HCT116 (cell line): Measurements from ENCODE around the gene HDAC10.

Source experiments
- EZH2phosphoT487 ChIP-seq: fragments of 200-600 bp; IDR thresholded peaks from 2 replicates; pipeline ENCODE4 v1.6.1; 2018; ENCODE audit warnings: antibody characterized with exemption, borderline replicate concordance
- POLR2A ChIP-seq: IDR thresholded peaks from 2 replicates; pipeline ENCODE4 v1.7.0; 2011; ENCODE audit warnings: borderline replicate concordance; ENCODE audit not compliant: insufficient read depth, insufficient read length; ENCODE audit errors: extremely low read depth
- POLR2AphosphoS5 ChIP-seq: IDR thresholded peaks from 2 replicates; pipeline ENCODE4 v1.6.1; 2011; ENCODE audit warnings: mild to moderate bottlenecking, low read depth, low read length, moderate library complexity
- ZFX ChIP-seq: fragments of 450-650 bp; IDR thresholded peaks from 2 replicates; pipeline ENCODE4 v1.6.1; 2017
- TF ChIP-seq, protein P1 (sequence below), 3 experiments: fragments of 200-600 bp in 1 of 3; sonication (generic) in 1 of 3; IDR thresholded peaks in 2 of 3; conservative IDR thresholded peaks in 1 of 3; 2 replicates each; pipeline ENCODE4 v1.5.1; 2012 to 2017; ENCODE audit warnings: low read depth in 2 of 3, low read length in 2 of 3, antibody characterized with exemption in 1 of 3, borderline replicate concordance in 1 of 3, control low read depth in 1 of 3, mild to moderate bottlenecking in 1 of 3, mixed read lengths in 1 of 3, mixed run types in 1 of 3, moderate library complexity in 1 of 3; ENCODE audit not compliant: insufficient read depth in 1 of 3
- TF ChIP-seq, protein P2 (sequence below): IDR thresholded peaks from 2 replicates; pipeline ENCODE4 v1.6.1; 2012; ENCODE audit warnings: low read depth

DNA sequence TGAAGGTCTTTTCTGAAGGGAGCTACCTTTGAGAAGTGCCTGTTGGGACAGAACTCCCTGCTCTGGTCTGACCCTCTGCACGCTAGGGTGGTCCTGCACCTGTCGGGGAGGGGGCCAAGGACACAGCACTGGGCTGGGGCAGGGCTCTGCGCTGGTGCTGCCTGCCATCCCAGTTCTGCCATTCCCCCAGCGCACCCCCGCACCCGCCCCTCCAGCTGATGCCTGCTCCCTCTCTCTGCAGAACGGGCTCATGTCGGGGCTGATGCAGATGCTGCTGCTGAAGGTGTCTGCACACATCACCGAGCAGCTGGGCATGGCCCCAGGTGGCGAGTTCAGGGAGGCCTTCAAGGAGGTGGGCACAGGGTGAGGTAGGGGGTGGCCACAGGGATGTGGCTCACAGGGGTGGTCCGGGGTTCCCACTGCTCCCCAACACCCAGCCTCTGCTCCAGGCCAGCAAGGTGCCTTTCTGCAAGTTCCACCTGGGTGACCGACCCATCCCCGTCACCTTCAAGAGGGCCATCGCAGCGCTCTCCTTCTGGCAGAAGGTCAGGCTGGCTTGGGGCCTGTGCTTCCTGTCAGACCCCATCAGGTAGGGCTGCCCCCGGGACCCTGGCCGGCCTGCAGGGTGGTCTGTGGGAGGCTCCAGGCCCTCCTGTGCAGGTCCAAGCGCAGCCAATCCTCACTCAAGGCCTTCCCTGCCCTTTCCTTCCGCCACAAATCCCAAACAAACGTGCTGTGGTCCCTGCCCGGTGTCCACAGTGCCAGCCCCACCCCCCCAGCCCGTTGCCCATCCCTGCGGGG is 53.9 kb downstream of the HDAC10 start:
- TF ChIP-seq POLR2AphosphoS5 (no peak), EZH2phosphoT487 (no peak), POLR2A (no peak), ZFX (no peak)
- TF ChIP-seq, protein P1, sequence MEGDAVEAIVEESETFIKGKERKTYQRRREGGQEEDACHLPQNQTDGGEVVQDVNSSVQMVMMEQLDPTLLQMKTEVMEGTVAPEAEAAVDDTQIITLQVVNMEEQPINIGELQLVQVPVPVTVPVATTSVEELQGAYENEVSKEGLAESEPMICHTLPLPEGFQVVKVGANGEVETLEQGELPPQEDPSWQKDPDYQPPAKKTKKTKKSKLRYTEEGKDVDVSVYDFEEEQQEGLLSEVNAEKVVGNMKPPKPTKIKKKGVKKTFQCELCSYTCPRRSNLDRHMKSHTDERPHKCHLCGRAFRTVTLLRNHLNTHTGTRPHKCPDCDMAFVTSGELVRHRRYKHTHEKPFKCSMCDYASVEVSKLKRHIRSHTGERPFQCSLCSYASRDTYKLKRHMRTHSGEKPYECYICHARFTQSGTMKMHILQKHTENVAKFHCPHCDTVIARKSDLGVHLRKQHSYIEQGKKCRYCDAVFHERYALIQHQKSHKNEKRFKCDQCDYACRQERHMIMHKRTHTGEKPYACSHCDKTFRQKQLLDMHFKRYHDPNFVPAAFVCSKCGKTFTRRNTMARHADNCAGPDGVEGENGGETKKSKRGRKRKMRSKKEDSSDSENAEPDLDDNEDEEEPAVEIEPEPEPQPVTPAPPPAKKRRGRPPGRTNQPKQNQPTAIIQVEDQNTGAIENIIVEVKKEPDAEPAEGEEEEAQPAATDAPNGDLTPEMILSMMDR (IDR thresholded peaks at IDR 0.05 in 2 of 3, conservative IDR thresholded peaks at IDR 0.05 in 1 of 3; ENCODE audit: borderline replicate concordance in 1 of 3, insufficient read depth in 1 of 3, low read depth in 2 of 3, low read length in 2 of 3): no peak
- TF ChIP-seq, protein P2, sequence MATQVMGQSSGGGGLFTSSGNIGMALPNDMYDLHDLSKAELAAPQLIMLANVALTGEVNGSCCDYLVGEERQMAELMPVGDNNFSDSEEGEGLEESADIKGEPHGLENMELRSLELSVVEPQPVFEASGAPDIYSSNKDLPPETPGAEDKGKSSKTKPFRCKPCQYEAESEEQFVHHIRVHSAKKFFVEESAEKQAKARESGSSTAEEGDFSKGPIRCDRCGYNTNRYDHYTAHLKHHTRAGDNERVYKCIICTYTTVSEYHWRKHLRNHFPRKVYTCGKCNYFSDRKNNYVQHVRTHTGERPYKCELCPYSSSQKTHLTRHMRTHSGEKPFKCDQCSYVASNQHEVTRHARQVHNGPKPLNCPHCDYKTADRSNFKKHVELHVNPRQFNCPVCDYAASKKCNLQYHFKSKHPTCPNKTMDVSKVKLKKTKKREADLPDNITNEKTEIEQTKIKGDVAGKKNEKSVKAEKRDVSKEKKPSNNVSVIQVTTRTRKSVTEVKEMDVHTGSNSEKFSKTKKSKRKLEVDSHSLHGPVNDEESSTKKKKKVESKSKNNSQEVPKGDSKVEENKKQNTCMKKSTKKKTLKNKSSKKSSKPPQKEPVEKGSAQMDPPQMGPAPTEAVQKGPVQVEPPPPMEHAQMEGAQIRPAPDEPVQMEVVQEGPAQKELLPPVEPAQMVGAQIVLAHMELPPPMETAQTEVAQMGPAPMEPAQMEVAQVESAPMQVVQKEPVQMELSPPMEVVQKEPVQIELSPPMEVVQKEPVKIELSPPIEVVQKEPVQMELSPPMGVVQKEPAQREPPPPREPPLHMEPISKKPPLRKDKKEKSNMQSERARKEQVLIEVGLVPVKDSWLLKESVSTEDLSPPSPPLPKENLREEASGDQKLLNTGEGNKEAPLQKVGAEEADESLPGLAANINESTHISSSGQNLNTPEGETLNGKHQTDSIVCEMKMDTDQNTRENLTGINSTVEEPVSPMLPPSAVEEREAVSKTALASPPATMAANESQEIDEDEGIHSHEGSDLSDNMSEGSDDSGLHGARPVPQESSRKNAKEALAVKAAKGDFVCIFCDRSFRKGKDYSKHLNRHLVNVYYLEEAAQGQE: no peak
